Fibroblast of skin of left quadriceps (primary cell): Measurements from ENCODE around the gene IRF6.

Experiments used
- DNase-seq, 2 experiments: peaks; one replicate each; pipeline ENCODE4 v3.0.0-alpha.2; 2013; ENCODE audit warnings: low read depth in 2 of 2

The IRF6 gene

DNA sequence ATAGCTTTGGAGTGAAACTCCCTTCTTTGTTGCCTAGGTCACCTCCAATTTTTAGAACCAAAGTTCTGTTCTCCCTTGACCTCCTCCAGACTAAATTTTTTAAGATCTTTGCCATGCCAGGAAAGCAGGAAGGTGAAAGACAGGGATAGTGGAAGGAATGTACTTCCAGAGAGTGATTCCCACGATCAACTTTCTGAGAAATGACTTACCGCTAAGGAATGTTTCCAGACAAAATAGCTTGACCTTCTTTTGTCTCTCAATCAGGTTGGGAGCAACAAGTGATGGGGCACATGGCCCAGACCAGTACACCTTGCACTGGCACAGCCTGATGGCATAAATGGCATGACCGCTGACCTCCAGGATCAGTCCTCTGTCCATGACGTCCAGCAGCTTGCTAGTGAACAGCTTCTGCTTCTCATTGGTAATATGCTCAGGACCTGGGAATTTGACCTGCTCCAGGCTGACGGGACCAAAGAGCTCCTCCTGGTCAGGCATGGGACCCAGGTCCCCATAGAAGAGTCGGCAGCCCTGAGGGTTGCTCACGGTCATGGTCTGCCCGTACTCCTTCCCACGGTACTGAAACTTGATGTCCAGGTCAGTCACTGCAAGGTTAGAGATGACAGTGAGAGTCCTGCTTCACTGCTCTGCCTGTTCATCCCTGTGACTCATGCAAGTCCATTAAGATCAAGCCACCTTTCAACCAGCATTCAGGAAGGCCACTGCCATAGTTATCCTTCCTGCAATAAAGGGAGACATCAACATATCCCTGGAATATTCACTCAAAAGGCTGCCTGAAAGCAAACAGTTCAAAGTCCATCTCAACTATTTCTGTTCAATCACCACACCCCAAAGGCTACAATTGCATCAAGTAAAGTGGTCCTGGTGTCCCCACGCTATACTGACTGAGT is 15.4 kb downstream of the IRF6 start:
- DNase-seq = no peak

DNA sequence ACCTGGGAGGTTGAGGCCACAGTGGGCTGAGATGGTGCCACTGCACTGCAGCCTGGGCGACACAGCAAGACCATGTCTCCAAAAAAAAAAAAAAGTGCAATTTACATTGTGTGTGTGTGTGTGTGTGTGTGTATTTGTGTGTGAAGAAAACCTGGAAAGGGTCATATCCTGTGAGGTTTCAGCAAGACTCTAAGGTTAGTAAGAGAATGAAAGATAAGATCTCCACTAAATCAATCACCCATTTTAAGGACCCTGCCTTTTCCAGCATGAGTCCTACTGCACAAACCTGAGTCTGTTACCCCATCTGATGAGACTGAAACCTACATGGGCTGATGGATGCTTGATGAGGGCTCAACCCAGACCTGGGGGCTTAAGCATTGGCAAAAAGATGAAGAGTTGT is 16.7 kb downstream of the IRF6 start:
- no peak for DNase-seq

DNA sequence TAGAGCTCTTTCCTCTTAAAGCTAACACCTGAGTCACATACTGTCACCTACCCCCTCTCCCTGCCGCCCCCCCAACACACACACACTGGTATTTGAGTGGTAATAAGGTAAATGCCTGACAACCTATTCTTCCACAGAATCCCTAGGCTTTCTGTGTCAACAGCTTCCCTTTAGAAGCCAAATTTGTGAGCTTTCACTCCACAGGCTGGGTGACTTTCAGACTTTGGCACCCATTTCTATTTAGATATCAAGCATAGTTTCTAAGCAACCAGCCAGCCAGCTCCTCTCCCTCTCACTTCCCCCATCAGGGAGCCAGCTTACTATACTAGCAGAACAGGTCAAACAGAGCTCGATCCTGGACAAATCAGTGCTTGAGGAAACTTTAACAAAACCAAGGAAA is 18.4 kb downstream of the IRF6 start:
- DNase-seq = no peak

DNA sequence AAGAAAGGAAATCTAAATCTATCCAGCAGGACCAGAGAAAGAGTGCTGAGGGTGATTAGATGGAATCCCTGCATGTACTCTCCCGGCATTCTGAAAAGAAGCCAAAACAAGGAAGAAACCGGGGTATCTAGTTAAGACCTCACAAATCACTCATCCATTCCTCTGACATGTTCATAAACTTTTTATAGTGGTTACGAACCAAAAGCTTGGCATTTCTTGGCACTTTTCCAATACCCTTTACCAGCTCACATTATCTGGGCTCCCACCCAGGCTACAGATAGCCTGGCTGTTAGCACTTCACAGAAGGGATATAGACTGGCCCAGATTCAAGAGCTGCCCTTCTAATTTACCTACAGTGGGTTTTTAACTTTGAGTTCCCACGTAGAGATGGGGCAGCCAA is 19.8 kb downstream of the IRF6 start:
- DNase-seq = no peak

DNA sequence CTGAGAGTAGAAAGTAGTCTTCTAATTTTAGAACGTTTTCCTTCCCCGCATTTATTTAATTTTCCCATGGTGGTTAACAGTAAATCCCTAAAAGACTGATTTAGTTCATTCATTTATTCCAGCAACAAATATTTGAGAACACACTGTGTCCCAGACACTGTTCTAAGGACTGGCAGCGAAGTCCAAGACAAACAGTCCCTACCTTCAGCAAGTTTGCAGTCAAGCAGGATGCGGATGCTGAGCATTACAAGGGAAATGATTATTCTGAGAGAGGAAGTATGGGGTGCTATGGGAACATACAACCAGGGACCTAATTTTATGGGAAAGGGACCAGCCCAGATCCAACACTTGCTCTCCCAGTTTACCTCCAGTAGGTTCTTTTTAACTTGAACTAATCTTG is 20.4 kb downstream of the IRF6 start:
- no peak for DNase-seq

DNA sequence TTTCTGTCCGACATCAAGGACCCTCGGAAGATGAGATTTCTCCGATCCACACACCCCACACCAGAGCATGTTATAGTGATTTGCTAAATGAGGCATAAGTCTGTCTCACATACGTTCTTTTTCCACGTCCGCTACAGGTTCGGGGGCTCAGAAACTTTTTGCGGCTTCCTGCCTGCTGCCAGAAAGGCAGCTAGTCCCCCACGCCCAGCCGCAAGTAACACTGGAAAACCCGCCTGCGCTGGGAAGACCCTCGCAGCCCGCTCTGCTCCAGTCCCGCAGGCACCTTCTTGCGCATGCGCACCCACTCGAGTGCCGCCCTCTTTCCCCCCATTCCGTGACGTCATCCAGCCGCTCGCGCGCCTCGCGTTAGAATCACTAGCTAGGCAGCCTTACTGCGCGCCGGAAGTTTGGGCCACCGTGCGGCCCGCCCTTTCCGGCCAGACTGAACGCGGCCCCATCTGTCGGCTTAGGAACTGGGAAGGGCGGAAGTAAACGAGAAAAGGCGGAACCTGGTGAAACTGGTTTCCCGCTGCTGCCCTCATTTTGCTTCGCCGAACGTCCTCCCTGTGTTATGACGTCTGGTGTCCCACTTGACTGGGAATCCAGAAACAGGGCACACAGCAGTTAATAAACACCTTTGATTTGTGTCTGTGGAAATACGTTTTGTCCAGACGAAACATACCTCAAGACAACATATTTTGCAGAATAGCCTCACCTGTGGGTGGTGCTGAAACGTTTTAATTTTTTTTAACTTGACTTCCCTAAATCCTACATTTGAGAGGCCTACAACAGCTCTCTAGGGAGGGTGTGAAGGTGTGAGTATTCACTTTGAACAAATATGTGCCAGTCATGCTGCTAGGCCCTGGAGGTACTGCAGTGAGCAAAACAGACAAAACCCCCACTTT is 21.4 kb downstream of the IRF6 start, which contains the start of gene C1orf74:
TSS of gene C1orf74 (minus strand) at position 295 of the 905 bp plus-strand sequence. CDS start 925 bp downstream, outside the sequence.
- peak; percentile 95 to 96 for DNase-seq

DNA sequence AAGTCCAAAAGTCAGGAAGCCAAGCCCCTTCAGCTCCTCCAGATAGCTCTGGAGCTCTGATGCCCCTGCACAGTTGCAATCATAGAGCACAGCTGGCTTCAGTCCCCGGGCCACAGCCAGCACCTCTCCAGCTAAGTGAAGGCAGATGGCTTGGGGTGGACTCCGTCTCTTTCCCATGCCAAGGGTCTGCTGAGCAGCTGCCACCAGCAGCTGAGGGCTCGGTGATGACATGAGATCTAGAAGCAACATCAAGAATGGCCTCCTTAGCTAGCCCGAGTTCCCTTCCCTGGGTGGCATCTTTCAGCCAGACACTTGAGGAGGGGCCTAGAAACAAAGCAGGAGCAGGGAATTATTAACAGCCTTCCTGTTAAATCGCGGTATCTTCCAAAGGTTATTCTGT is 22.6 kb downstream of the IRF6 start:
- DNase-seq = no peak

DNA sequence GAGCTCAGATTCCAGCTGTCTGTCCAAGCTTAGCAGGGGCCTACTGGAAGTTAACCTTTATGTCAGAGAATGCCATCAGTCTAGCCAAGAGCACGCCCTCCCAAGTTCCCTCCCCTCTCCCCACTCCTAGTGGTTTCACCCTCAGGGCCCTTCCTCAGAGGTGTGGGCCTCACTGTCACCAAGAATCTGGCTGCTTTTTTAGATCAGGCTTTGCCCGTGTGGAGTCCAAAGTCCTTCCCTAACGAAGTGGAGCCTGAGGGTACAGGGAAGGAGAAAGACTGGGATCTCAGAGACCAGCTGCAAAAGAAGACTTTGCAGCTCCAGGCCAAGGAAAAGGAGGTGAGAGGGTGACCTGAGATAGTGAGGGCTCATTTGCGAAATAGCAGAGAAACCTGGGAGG is 25.7 kb downstream of the IRF6 start:
- no peak for DNase-seq

DNA sequence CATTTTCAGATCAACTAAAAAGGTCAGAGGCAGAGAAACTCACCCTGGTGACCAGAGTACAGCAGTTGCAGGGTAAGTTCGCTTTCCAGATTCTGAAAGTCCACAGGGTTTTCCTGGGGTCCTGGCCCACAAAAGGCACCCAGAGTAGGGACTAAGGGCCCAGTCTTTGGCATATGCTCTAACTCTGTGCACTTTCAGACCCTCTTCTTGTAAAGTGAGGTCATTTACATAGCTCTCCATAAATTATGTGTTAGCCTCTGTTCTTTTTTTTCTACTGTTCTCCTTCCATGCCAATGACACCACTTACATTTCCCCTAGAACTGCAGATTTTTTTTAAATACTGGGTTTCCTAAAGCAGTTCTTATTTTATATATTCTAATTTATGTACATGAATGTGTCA is 27.8 kb downstream of the IRF6 start:
- DNase-seq = no peak

DNA sequence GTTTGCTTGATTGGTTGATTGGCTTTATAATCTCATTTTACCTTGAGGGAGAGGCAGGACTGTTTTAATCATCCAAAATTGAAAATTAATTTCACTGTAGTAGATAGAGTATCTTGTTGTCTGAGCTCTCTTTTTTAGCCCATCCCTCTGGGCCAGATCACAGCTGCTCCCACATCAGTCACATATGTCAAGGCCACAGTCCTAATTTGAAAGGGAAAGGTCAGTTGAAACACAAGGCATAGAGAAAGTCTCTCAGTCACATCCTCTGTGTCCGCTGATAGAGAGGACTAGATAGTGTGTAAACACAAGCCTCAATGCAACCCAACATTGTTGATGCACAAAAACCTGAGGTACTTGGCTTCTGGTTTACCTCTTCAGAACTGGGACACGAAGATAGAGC is 28.4 kb downstream of the IRF6 start:
- DNase-seq = no peak

DNA sequence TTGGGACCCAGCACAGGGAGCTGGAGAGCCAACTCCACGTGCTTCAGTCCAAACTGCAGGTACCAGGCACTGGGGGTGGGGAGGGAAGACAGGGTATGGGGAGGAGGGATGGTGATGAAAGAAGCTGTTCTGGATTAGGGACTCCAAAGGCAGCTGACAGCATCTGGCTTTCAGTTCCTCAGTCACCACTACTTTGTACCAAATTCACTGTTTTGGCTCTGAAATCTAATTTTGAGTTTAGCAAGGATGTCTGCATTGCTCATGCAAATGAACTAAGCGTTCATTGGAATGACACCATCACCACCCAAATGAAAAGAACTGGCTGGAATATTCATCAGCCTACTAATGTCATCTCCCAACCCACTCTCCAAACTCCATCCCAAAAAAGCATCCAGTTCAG is 30.3 kb downstream of the IRF6 start:
- no peak for DNase-seq

DNA sequence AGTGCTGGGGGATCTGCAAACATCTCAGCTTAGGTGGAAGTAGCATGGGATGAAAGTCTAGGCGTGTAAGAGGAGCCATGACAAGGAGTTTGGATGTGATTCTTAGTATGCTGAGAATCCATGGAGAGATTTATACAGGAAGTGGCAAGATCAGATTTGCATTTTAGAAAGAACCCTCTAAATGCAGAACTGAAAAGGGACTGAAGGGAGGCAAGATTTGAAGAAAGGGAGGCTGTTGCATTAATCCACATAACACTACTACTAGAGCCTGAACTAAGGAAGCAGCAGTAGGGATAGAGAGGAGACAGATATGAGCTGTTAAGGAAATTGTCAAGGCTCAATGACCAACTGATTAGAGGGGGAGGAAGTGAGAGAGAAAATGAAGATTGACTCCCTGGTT is 31.4 kb downstream of the IRF6 start:
- no peak for DNase-seq

DNA sequence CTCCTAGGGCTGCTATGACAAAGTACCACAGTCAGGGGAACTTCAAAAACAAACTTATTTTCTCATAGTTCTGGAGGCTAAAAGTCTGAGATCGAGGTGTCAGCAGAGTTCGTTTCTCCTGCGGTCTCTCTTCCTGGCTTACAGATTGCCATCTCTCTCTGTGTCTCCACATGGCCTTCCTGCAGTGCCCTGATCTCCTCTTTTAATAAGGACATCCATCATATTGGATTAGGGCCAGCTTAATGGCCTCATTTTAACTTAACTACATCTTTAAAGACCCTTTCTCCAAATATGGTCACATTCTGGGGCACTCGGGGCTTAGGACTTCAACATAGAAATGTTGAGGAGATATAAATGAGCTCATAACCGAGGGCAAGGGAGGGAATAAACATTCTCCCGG is 33.8 kb downstream of the IRF6 start:
- DNase-seq = no peak

DNA sequence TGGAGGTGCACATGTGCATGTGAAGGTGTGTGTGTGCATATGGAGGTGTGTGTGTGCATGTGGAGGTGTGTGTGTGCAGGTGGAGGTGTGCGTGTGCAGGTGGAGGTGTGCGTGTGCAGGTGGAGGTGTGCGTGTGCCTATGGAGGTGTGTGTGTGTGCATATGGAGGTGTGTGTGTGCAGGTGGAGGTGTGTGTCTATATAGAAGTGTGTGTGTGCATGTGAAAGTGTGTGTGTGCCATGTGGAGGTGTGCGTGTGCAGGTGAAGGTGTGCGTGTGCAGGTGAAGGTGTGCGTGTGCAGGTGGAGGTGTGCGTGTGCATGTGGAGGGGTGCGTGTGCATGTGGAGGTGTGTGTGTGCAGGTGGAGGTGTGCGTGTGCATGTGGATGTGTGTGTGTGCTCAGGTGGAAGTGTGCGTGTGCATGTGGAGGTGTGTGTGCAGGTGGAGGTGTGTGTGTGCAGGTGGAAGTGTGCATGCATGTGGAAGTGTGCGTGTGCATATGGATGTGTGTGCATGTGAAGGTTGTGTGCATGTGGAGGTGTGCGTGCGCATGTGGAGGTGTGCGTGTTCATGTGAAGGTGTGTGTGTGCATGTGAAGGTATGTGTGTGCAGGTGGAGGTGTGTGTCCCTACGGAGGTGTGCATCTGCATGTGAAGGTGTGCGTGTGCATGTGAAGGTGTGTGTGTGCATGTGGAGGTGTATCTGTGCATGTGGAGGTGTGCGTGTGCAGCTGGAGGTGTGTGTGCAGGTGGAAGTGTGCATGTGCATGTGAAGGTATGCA is 35.1 kb downstream of the IRF6 start:
- no peak for DNase-seq

DNA sequence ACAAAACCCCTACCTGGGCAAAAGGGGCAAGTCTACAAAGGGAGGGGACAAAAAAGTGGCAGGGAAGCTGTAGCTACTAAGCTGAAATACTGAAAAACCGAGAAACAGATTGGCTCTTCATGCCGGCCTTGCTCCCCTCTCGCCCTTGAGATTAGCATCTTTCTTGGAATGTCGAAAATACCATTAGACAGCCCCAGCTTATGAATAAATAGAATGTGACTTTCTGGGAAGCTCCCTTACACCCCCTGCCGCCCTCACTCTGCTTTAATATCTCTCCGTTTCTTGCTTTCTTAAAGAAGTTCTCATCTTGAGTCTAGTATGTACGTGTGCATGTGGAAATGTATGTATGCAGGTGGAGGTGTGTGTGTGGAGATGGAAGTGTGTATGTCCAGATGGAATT is 36.0 kb downstream of the IRF6 start:
- DNase-seq = no peak

DNA sequence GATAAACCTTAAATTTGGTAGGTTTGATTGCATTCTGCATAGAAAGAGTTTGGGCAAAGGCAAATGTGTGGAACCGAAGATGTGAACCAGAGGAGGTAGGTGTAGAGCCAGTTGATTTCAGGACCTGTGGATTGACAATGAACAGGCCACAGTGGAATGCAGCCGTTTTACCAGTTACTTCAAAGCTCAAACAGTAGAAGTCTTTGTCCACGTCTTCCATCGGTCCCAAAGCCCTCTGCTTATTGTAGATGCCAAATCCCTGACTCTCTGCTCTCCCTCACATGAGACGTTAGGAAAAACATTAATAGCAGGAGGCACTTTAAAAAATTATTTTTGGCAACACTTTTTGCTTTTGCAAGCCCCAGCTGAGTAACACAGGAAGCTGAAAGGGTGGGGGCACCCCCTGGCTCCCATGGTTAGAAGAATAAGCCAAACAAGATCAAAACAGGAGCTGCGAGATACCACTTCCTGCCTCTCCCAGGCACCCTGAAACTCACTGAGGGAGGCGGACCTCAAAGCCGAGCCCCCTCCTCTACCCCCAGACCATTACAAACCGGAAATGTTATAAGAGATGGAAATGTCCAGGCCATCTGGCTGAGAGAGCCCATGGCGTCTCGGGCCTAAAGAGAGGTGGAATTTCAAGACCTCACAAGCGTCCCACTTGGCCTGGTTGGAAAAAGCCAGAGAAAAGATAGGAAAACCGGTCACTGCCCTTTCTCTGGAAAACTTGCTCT is 36.6 kb downstream of the IRF6 start:
- peak; percentile 53 to 54 for DNase-seq

DNA sequence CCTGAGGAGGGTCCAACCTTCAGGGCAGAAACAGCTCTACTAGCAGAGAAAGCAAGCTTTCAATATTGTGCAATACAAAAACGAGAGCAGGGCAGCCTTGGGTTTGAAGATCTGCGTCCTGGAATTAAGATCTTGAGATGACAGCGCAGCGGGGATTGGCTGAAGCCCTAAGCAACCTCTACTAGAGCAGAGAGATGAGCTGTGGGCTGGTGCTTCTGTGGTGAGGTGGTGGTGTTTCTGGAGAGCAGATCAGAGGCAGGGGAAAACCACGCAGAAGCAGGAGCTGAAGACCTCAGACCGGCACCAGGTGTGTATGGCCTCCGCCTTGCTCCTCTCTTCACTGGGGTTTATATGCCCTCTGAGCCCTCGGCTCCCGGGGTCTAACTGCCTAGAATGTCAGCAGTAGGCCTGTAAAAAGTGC is 37.6 kb downstream of the IRF6 start:
- no peak for DNase-seq

DNA sequence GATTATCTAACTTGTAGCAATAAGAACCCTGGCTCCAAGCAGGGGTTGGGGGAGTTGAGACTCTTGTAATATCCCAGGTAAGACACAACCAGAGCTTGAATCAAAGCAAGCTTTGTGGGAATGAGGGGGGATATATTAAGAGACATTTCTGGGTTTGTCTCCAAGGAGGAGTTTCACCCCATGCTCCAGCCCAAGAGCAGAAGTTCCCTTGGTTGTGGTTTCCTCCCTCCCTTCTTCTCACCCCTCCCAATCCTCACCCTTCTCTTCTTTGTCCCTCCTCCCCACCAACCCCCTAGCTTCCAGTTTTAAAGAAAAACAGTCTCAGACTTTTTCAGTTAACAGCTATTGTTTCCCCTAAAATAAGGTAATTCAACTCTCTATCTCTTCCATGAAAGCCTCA is 38.2 kb downstream of the IRF6 start:
- DNase-seq = no peak

DNA sequence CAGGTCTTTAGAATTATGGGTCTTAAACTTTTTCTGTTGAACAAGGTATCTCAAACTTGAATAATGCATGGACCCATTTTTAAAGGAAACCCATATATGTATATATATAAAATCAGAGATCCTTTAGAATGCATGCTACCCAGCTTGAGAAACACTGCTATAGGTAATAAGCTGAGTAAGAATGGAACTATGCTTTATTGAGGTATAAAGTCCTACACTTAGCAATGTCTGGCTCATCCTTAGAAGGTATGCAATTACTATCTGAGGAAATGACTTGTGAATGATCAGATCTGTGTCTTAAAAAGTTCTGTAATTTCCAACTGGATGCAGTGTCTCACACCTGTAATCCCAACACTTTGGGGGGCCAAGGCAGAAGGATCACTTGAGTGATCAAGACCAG is 38.8 kb downstream of the IRF6 start:
- DNase-seq = no peak

DNA sequence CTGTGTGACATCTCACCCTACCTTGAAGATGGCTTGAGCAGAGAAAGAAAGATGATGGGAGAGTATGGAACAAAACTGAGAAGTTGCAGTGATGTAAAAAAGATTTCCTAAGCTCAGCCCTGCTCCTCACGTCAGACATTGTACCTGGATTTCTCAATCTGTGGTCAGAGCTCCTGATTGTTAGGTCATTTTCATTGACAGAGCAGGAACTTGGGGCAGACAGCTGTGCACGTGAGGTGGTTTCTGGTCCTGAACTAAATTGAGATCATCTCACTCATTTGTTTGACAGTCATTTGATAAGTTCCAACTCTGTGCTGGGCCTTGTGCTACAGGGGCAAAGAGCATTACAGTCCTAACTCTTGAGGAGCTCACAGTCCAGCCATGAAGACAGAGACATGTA is 39.9 kb downstream of the IRF6 start:
- DNase-seq = no peak

DNA sequence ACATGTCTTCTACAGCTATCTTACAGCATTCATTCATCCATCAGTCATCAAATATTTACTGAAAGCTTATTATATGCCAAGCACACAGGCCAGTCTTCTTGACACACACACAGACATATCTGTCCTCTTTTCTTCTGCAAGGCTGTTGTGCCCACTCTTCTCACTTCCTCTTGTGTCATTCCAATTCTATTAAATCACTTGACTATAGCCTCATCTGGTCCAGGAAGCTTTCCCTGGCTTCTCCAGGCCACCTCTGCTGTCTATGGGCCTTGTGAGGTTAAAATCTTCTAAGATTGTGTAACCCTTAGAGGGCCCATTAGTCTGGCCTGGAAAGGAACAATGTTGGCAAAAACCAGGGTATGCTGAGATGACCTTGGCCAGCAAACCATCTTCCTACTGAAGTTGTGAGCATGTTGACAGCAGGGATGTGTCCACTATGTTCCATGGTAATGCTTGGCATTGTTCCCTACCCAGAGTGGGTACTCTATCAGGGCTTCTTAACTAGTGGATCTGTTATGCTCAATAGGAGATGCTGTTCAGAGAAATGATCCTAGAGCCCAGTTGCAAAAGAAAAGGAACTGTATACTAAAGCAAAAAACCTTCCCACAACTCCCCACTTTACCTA is 44.8 kb downstream of the IRF6 start:
- DNase-seq = no peak
